HEK293 (cell line): Measurements from ENCODE around the gene CDK19.

Experiments
- CTCF ChIP-seq: fragments of 450-650 bp; formaldehyde crosslinking; IDR thresholded peaks from 2 replicates; pipeline ENCODE4 v1.5.1; 2016; ENCODE audit warnings: missing biosample characterization, missing genetic modification characterization
- OSR2 ChIP-seq: fragments of 450-650 bp; formaldehyde crosslinking; IDR thresholded peaks from 2 replicates; pipeline ENCODE4 v1.5.1; 2016; ENCODE audit warnings: missing biosample characterization, missing genetic modification characterization
- REST ChIP-seq: fragments of 450-650 bp; formaldehyde crosslinking; IDR thresholded peaks from 2 replicates; pipeline ENCODE4 v1.5.1; 2016; ENCODE audit warnings: missing biosample characterization, missing genetic modification characterization
- SETDB1 ChIP-seq: IDR thresholded peaks from one replicate; pipeline ENCODE4 v1.6.1; 2017; ENCODE audit warnings: mild to moderate bottlenecking, low read length, moderate library complexity, mixed read lengths; ENCODE audit not compliant: insufficient read length
- TCF7L2 ChIP-seq: IDR thresholded peaks from 2 replicates; pipeline ENCODE4 v1.6.1; 2011; ENCODE audit warnings: low read depth, mild to moderate bottlenecking, inconsistent platforms, low read length, moderate library complexity, borderline replicate concordance
- YY1 ChIP-seq: fragments of 450-650 bp; formaldehyde crosslinking; IDR thresholded peaks from 2 replicates; pipeline ENCODE4 v1.5.1; 2018; ENCODE audit warnings: missing biosample characterization, missing genetic modification characterization
- ZEB2 ChIP-seq: fragments of 450-650 bp; formaldehyde crosslinking; IDR thresholded peaks from 2 replicates; pipeline ENCODE4 v1.5.1; 2016; ENCODE audit warnings: missing biosample characterization, missing genetic modification characterization
- ZNF132 ChIP-seq: fragments of 450-650 bp; formaldehyde crosslinking; IDR thresholded peaks from 2 replicates; pipeline ENCODE4 v1.5.1; 2017; ENCODE audit warnings: missing biosample characterization, missing genetic modification characterization, borderline replicate concordance
- ZNF148 ChIP-seq: fragments of 450-650 bp; formaldehyde crosslinking; IDR thresholded peaks from 2 replicates; pipeline ENCODE4 v1.5.0; 2017; ENCODE audit warnings: missing biosample characterization, missing genetic modification characterization, borderline replicate concordance
- ZNF23 ChIP-seq: fragments of 450-650 bp; formaldehyde crosslinking; IDR thresholded peaks from 2 replicates; pipeline ENCODE4 v1.5.1; 2016; ENCODE audit warnings: missing biosample characterization, missing genetic modification characterization, borderline replicate concordance
- ZNF416 ChIP-seq: fragments of 450-650 bp; formaldehyde crosslinking; IDR thresholded peaks from 2 replicates; pipeline ENCODE4 v1.5.1; 2016; ENCODE audit warnings: missing biosample characterization, missing genetic modification characterization
- ZNF521 ChIP-seq: fragments of 450-650 bp; formaldehyde crosslinking; IDR thresholded peaks from 2 replicates; pipeline ENCODE4 v1.5.1; 2017; ENCODE audit warnings: missing biosample characterization, mild to moderate bottlenecking, missing genetic modification characterization
- ZNF544 ChIP-seq: fragments of 450-650 bp; formaldehyde crosslinking; IDR thresholded peaks from 2 replicates; pipeline ENCODE4 v1.5.0; 2017; ENCODE audit warnings: missing biosample characterization, missing genetic modification characterization
- ZNF610 ChIP-seq: fragments of 450-650 bp; formaldehyde crosslinking; IDR thresholded peaks from 2 replicates; pipeline ENCODE4 v1.5.1; 2016; ENCODE audit warnings: missing biosample characterization, missing genetic modification characterization, borderline replicate concordance

GRCh38 chr6:110738899-110739365 is 76.3 kb downstream of the CDK19 start:
- no peak for TF ChIP-seq TCF7L2
- TF ChIP-seq ZNF148 (tag by site-specific recombination), result no peak
- no peak for TF ChIP-seq ZNF23
- TF ChIP-seq REST, result no peak
- no peak for TF ChIP-seq ZNF610 (tag by site-specific recombination)
- TF ChIP-seq ZNF521 (tag by site-specific recombination), result no peak
- no peak for TF ChIP-seq OSR2 (tag by site-specific recombination)
- TF ChIP-seq ZEB2 (tag by site-specific recombination), result no peak
- no peak for TF ChIP-seq YY1 (tag by site-specific recombination)
- no peak for TF ChIP-seq ZNF544 (tag by site-specific recombination)
- TF ChIP-seq ZNF132 (tag by site-specific recombination), result no peak
- no peak for TF ChIP-seq SETDB1
- no peak for TF ChIP-seq ZNF416
- no peak for TF ChIP-seq CTCF
